Dermis lymphatic vessel endothelial cell (primary cell): ENCODE data around the gene SHISA3. TPM values are rescaled to one million over a fixed set of nuclear protein-coding genes. Genes with fewer than 3 reads are reported as not detected.

Experiments used
- total RNA-seq: library from RNA; depleted of rRNA; stranded (reverse); fragments of >200 nt; gene quantifications from 2 replicates; pipeline ENCODE4 v1.2.1, GENCODE V29; 2014

The SHISA3 gene
- total RNA-seq = not detected in 2 replicates

DNA sequence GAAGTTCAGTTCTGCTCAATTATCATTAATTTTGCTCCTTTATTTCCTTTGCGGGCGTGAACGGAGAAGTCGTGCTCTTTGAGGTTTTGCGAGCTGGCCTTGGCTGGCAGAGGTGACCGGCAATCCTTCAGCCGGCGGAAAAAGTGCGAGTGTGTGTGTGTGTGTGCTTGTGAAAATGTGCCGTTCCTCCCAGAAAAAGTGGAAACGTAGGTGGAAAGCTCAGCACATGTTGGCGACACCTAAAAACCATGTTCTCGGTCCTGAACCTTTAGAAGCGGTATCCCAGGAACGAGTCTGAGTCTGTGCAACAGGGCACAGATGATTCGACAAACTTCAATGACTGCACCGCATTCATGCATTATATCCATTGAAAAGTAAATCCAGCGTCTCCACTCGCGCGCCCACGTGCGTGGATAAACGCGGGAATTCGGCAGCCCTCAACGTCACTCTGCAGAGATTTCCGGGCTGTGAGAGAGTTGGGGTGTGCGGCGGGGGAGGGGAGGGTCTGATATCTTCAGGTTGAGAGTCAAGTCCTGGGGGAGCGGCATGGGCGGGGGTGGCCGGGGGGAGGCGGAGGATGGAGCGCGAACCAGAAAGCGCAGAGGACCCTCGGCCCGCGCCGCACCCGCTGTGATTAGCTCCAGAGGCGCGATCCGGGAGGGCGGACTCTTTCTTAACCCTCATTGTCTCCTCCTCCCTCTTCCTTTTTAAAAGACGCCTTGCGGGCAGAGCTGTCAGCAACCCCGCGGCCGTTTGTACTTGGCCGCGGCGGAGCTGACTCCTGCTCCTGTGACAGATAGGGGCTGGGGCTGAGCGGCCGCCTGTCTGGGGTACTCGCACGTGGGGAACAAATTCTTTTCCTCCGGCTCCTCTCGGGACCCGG lies at the start of gene SHISA3:
Gene SHISA3 (plus strand): TSS at position 737 of the 883 bp plus-strand sequence. CDS start 569 bp downstream, outside the sequence.

Other genes starting within 250 kb of the SHISA3 start
- gene BEND4, start 244.8 kb upstream of the SHISA3 start, total RNA-seq = under 0.01 and 0.17 TPM in 2 replicates